ENCODE measurements around the gene CIAO1.

GRCh38 chr2:96287273-96287856 is 21.3 kb downstream of the CIAO1 start:
- TF ChIP-seq CTCF (IDR thresholded peaks at IDR 0.05) (no peak), POLR2A (IDR thresholded peaks at IDR 0.05) (no peak)

Data from esophagus squamous epithelium (tissue), 4 donors.